ENCODE measurements around the gene KLHDC2. TPM values are rescaled to one million over a fixed set of nuclear protein-coding genes. Genes with fewer than 3 reads are reported as not detected.
A peak's percentile ranks its signal among the peaks of the same experiment; 100 is the strongest.
"Not testable (repeated sequence)": the region's sequence is repeated elsewhere in the genome, so short reads cannot be mapped to it uniquely, and the experiment has no call there.

KLHDC2 gene
- 10 to 100 TPM; 34.0 to 69.6 (median 49.7) TPM for total RNA-seq
- long read RNA-seq, full-length matches to known transcripts, result 10 of 21 reads
- long read RNA-seq, partial matches to known transcripts, result 9 of 21 reads
- long read RNA-seq, other reads (novel, unspliced or antisense), result 2 of 21 reads

DNA sequence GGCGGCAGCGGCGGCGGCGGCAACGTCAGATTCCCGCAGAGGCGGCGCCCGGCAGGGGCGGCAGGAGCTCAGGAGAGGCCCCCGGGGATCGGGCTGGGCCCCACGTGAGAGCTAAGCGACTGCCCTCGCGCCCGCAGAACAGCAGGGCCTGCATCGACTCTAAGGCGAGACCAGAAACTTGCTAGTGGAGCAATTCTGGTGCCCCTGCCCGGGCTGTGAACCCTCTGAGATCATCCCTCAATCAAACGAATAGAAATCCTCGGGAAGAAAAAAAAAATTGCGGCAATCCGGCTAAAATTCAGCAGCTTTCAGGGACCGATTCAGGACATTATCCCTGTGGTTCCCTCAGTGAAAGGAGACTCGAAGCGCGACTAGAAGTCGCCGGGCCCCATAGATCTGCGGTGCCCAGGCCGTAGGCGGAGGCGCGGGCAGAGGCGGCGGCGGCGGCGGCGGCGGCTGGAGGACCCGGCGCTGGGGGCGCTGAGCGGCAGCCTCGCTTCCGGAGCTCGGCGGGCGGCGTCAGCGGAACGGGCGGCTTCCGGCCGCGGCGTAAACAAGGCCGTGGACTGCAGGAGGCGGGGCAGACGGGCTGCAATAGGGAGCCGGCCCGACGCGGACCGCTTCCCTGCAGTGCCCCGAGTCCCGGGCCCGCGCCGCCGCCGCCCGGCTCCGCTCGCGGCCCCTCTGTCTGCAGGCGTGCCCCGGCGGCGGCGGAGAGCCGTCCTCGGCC, at the start of gene KLHDC2:
Gene KLHDC2 (plus strand): TSS at position 583 of the 730 bp plus-strand sequence. CDS start 316 bp downstream, outside the sequence.
- ATAC-seq (peak; percentile 75 to 86 (median 78)), DNase-seq (peak; percentile 92 to 95 (median 94))
- Histone ChIP-seq H3K36me3 (no peaks in the 10 kb centered on the region), H3K4me3 (peak within 1 kb of the TSS; percentile 91 to 97 (median 93)), H3K27ac (peak within 1 kb of the TSS; percentile 99), H3K27me3 (no peaks in the 10 kb centered on the region), H3K4me1 (peaks cover 0 to 26% (median 14%) of the 10 kb centered on the region in 4 donors), H3K9me3 (no peaks in the 10 kb centered on the region)
- intact Hi-C loops (cut with DNase I), result loop anchor here (10.0 kb wide), 2 partner anchors 123 to 133 kb away; partner anchors contain the start of gene DNAAF2 (in 1 of the 2)
- 0% methylated on average over 4 of the region's 86 CpGs for WGBS (ENCODE audit: insufficient coverage, low coverage, low lambda C conversion rate, missing lambda C conversion rate)
- TF ChIP-seq, protein P1, sequence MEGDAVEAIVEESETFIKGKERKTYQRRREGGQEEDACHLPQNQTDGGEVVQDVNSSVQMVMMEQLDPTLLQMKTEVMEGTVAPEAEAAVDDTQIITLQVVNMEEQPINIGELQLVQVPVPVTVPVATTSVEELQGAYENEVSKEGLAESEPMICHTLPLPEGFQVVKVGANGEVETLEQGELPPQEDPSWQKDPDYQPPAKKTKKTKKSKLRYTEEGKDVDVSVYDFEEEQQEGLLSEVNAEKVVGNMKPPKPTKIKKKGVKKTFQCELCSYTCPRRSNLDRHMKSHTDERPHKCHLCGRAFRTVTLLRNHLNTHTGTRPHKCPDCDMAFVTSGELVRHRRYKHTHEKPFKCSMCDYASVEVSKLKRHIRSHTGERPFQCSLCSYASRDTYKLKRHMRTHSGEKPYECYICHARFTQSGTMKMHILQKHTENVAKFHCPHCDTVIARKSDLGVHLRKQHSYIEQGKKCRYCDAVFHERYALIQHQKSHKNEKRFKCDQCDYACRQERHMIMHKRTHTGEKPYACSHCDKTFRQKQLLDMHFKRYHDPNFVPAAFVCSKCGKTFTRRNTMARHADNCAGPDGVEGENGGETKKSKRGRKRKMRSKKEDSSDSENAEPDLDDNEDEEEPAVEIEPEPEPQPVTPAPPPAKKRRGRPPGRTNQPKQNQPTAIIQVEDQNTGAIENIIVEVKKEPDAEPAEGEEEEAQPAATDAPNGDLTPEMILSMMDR (IDR thresholded peaks at IDR 0.05), result peak; percentile 26 to 63 (median 42)
- TF ChIP-seq POLR2A (IDR thresholded peaks at IDR 0.05), result peak; percentile 99

DNA sequence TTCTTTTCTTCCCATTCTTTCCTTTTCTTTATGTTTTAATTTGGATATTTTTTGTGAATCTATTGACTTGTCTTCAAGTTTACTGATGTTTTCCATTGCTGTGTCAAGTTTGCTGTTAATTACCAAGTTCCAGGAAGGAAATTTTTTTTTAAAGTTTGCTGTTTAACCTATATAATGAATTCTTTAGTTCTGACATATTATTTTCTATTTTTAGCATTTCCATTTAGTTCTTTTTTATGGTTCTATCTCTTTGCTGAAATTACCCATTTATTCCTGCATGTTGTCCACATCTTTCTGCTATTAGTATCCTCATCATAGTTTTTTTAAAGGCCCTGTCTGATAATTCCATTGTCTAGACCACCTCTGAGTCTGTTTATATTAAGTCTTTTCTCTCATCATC, 47.2 kb upstream of the KLHDC2 start:
- H3K9me3 ChIP-seq, result no peaks in the 10 kb centered on the region
- ATAC-seq (no peak), DNase-seq (no peak)
- H3K27me3 ChIP-seq, result no peaks in the 10 kb centered on the region
- H3K36me3 ChIP-seq, result peaks cover 0 to 4% (median under 1%) of the 10 kb centered on the region in 4 donors
- no peaks in the 10 kb centered on the region for H3K4me1 ChIP-seq
- TF ChIP-seq, protein P1 (IDR thresholded peaks at IDR 0.05), result no peak
- no peak for TF ChIP-seq POLR2A (IDR thresholded peaks at IDR 0.05)
- intact Hi-C loops (cut with DNase I), result no loop called here
- H3K4me3 ChIP-seq, result no peak overlapping the region
- H3K27ac ChIP-seq, result no peak overlapping the region

DNA sequence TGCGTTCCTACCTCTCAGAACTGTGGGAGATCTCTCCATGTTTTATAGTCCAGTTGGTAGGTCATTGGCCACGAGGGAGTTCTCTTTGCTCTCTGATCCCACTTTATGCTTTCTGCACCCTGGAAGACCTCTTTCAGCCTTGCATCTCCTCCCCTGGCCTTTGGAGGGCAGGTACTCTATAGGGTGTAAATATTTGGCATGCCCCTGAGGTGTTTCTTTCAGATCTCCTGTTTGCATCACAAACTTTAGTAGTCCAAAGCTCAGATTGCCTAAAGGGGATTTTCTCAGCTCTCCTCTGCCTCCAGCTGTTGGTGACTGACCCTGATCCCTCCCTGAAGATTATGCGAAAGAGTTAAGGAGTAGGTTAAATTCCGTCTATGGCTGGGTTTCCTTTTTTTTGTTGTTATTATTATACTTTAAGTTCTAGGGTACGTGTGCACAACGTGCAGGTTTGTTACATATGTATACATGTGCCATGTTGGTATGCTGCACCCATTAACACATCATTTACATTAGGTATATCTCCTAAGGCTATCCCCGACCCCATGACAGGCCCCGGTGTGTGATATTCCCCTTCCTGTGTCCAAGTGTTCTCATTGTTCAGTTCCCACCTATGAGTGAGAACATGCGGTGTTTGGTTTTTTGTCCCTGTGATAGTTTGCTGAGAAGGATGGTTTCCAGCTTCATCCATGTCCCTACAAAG, 46.1 kb upstream of the KLHDC2 start:
- H3K27ac ChIP-seq; H3K4me1 ChIP-seq; H3K9me3 ChIP-seq; H3K27me3 ChIP-seq; DNase-seq; intact Hi-C loops (cut with DNase I); H3K4me3 ChIP-seq: not testable (repeated sequence)
- peak; percentile 50 to 85 (median 69) for ATAC-seq
- H3K36me3 ChIP-seq, result peaks cover 0 to 15% (median 5%) of the 10 kb centered on the region in 4 donors
- 75% methylated on average over 9 of the region's 9 CpGs for WGBS (ENCODE audit: insufficient coverage, low coverage, low lambda C conversion rate, missing lambda C conversion rate)

GRCh38 chr14:49727171-49727570, 40.8 kb upstream of the KLHDC2 start:
- no peaks in the 10 kb centered on the region for H3K9me3 ChIP-seq
- no peaks in the 10 kb centered on the region for H3K27me3 ChIP-seq
- peaks cover 0 to 23% (median 5%) of the 10 kb centered on the region in 4 donors for H3K36me3 ChIP-seq
- intact Hi-C loops (cut with DNase I), result no loop called here
- DNase-seq, result no peak
- no peak overlapping the region for H3K27ac ChIP-seq
- WGBS (ENCODE audit: insufficient coverage, low coverage, low lambda C conversion rate, missing lambda C conversion rate), result 93% methylated on average over 2 of the region's 5 CpGs
- no peak overlapping the region for H3K4me3 ChIP-seq
- no peaks in the 10 kb centered on the region for H3K4me1 ChIP-seq
- TF ChIP-seq, protein P1 (IDR thresholded peaks at IDR 0.05), result no peak
- no peak for TF ChIP-seq POLR2A (IDR thresholded peaks at IDR 0.05)
- no peak for ATAC-seq

DNA sequence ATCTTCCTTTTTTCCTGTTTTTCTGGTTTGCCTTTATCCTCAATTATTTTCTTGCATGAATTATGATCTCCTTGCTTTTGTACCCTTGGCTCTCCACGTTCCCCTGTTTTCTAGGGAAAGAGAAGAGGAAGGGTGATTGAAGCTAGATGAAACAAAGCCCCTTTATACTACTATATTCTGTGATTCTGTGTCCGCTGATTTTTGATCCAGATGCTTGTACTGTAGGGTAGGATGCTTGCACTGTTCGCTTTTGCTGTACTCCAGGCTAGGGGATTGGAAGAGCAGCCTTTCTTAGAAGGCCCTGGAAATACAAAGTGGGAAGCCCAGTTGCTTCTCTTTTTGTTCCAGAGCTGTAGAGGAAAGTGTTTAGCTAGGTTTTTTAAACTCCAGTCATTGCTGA, 35.1 kb upstream of the KLHDC2 start:
- Histone ChIP-seq H3K36me3 (no peaks in the 10 kb centered on the region), H3K9me3 (no peaks in the 10 kb centered on the region), H3K27me3 (no peaks in the 10 kb centered on the region), H3K4me3 (no peak overlapping the region), H3K4me1 (no peaks in the 10 kb centered on the region), H3K27ac (no peak overlapping the region)
- no peak for DNase-seq
- intact Hi-C loops (cut with DNase I), result no loop called here
- no peak for ATAC-seq
- WGBS (ENCODE audit: insufficient coverage, low coverage, low lambda C conversion rate, missing lambda C conversion rate), result 87% methylated on average over 3 of the region's 3 CpGs
- TF ChIP-seq POLR2A (IDR thresholded peaks at IDR 0.05), result no peak
- TF ChIP-seq, protein P1 (IDR thresholded peaks at IDR 0.05), result no peak
